ENCODE results near the gene TXLNG.

GRCh38 chrX:16848541-16848940, 62.3 kb downstream of the TXLNG start:
- TF ChIP-seq CTCF (conservative IDR thresholded peaks at IDR 0.05 in 1 of 2, IDR thresholded peaks at IDR 0.05 in 1 of 2; ENCODE audit: low read depth in 1 of 2, low read length in 2 of 2): no peak
- no peak for TF ChIP-seq EZH2 (IDR thresholded peaks at IDR 0.05; ENCODE audit: low read length, missing control alignments)

All from fibroblast of lung (primary cell).